Upper lobe of left lung (tissue), 4 donors: Measurements from ENCODE around the gene ALOX12.
"Not testable (repeated sequence)": the region's sequence is repeated elsewhere in the genome, so short reads cannot be mapped to it uniquely, and the experiment has no call there.

Experiments used
- CTCF ChIP-seq, 6 experiments: fragments of 450-650 bp in 4 of 6; fragments of 200-600 bp in 2 of 6; sonication (generic) in 2 of 6; IDR thresholded peaks; one replicate each; pipeline ENCODE4 v1.5.1; 2016 to 2019; ENCODE audit warnings: antibody characterized with exemption in 6 of 6
- POLR2A ChIP-seq, 4 donors: fragments of 450-650 bp; IDR thresholded peaks; one replicate each; pipeline ENCODE4 v1.5.1; 2016 to 2017; ENCODE audit warnings: antibody characterized with exemption in 4 of 4, mild to moderate bottlenecking in 2 of 4
- POLR2AphosphoS5 ChIP-seq, 2 donors: sonication (generic); formaldehyde crosslinking; IDR thresholded peaks; one replicate each; pipeline ENCODE4 v1.5.1; 2017; ENCODE audit warnings: antibody characterized with exemption in 2 of 2

- TF ChIP-seq CTCF, POLR2AphosphoS5, POLR2A (IDR thresholded peaks at IDR 0.05): not testable (repeated sequence)
Measured at GRCh38 chr17:7050583-7050982, 54.7 kb downstream of the ALOX12 start.
